ENCODE data around the gene DNASE2B. TPM values are rescaled to one million over a fixed set of nuclear protein-coding genes. Genes with fewer than 3 reads are reported as not detected.

The DNASE2B gene
- total RNA-seq, 1 experiment from 2014 or later: not detected

- H3K4me1 ChIP-seq (replicated peaks; ENCODE audit: insufficient read depth): peaks cover 21% of the 10 kb centered on the region
- BruUV-seq (replicated peaks): no TSS peak
Measured at GRCh38 chr1:84368441-84368840, 29.8 kb upstream of the DNASE2B start.

GRCh38 chr1:84370266-84370665 is 28.0 kb upstream of the DNASE2B start:
- BruUV-seq (replicated peaks): no TSS peak
- Histone ChIP-seq H3K9me3 (ENCODE audit: insufficient read depth, low read depth) (no peaks in the 10 kb centered on the region), H3K4me3 (no peak overlapping the region), H4K20me1 (ENCODE audit: insufficient read depth) (no peaks in the 10 kb centered on the region), H2AFZ (no peak overlapping the region), H3K27me3 (ENCODE audit: insufficient read depth, low read depth) (no peaks in the 10 kb centered on the region), H3F3A (ENCODE audit: insufficient read depth, low read depth) (peaks cover 11% of the 10 kb centered on the region), H3K4me1 (replicated peaks; ENCODE audit: insufficient read depth) (peaks cover 13% of the 10 kb centered on the region), H3K9me2 (ENCODE audit: insufficient read depth) (no peaks in the 10 kb centered on the region), H3K79me2 (ENCODE audit: low read depth) (no peaks in the 10 kb centered on the region), H3K4me2 (no peak overlapping the region), H3K36me3 (ENCODE audit: low read depth) (no peaks in the 10 kb centered on the region), H3K27ac (no peak overlapping the region)
- CTCF ChIA-PET: no interaction called here
- intact Hi-C loops (cut with micrococcal nuclease; ENCODE audit: unreplicated experiment): no loop called here
- DNase-seq: no peak
- POLR2A ChIA-PET (ENCODE audit: unreplicated experiment): no interaction called here
- TF ChIP-seq EZH2 (IDR thresholded peaks at IDR 0.05; ENCODE audit: low read depth): no peak
- TF ChIP-seq CTCF (conservative IDR thresholded peaks at IDR 0.05): no peak

More at GRCh38 chr1:84368441-84368840, 29.8 kb upstream of the DNASE2B start:
- H3K9me2 ChIP-seq (ENCODE audit: insufficient read depth): no peaks in the 10 kb centered on the region
- intact Hi-C loops (cut with micrococcal nuclease; ENCODE audit: unreplicated experiment): loop anchor here (5.0 to 10.0 kb wide), 3 partner anchors 56 to 266 kb away; partner anchors contain the start of gene PRKACB
- no peaks in the 10 kb centered on the region for H3K27me3 ChIP-seq (ENCODE audit: insufficient read depth, low read depth)
- ChIA-PET CTCF (no interaction called here), POLR2A (ENCODE audit: unreplicated experiment) (no interaction called here)
- no peak overlapping the region for H3K4me2 ChIP-seq
- no peaks in the 10 kb centered on the region for H3K9me3 ChIP-seq (ENCODE audit: insufficient read depth, low read depth)
- no peak for TF ChIP-seq CTCF (conservative IDR thresholded peaks at IDR 0.05)
- no peak for TF ChIP-seq EZH2 (IDR thresholded peaks at IDR 0.05; ENCODE audit: low read depth)
- H3F3A ChIP-seq (ENCODE audit: insufficient read depth, low read depth): peaks cover 18% of the 10 kb centered on the region
- no peak for DNase-seq
- no peak overlapping the region for H2AFZ ChIP-seq
- H3K79me2 ChIP-seq (ENCODE audit: low read depth): no peaks in the 10 kb centered on the region
- no peaks in the 10 kb centered on the region for H4K20me1 ChIP-seq (ENCODE audit: insufficient read depth)
- no peak overlapping the region for H3K27ac ChIP-seq
- no peak overlapping the region for H3K4me3 ChIP-seq
- no peaks in the 10 kb centered on the region for H3K36me3 ChIP-seq (ENCODE audit: low read depth)

- H2AFZ ChIP-seq: no peak overlapping the region
- peaks cover 7% of the 10 kb centered on the region; the same call in 1 of the 2 replicates for H3F3A ChIP-seq (ENCODE audit: insufficient read depth, low read depth)
- intact Hi-C loops (cut with micrococcal nuclease; ENCODE audit: unreplicated experiment): no loop called here
- ChIA-PET CTCF (no interaction called here), POLR2A (ENCODE audit: unreplicated experiment) (no interaction called here)
- DNase-seq: no peak
- no peaks in the 10 kb centered on the region for H3K9me3 ChIP-seq (ENCODE audit: insufficient read depth, low read depth)
- no peak overlapping the region for H3K4me2 ChIP-seq
- H4K20me1 ChIP-seq (ENCODE audit: insufficient read depth): no peaks in the 10 kb centered on the region
- H3K4me3 ChIP-seq: no peak overlapping the region
- no peaks in the 10 kb centered on the region for H3K9me2 ChIP-seq (ENCODE audit: insufficient read depth)
- H3K27ac ChIP-seq: no peak overlapping the region
- no TSS peak for BruUV-seq (replicated peaks)
- peaks cover 9% of the 10 kb centered on the region for H3K4me1 ChIP-seq (replicated peaks; ENCODE audit: insufficient read depth)
- no peaks in the 10 kb centered on the region for H3K36me3 ChIP-seq (ENCODE audit: low read depth)
- no peak for TF ChIP-seq EZH2 (IDR thresholded peaks at IDR 0.05; ENCODE audit: low read depth)
- no peak for TF ChIP-seq CTCF (conservative IDR thresholded peaks at IDR 0.05)
- no peaks in the 10 kb centered on the region for H3K27me3 ChIP-seq (ENCODE audit: insufficient read depth, low read depth)
- H3K79me2 ChIP-seq (ENCODE audit: low read depth): no peaks in the 10 kb centered on the region
Measured at GRCh38 chr1:84370831-84371394, 27.4 kb upstream of the DNASE2B start.

All from PC-9 (cell line).